HEK293T (cell line): Measurements from ENCODE around the gene SLC25A19.
"Not testable (repeated sequence)": the region's sequence is repeated elsewhere in the genome, so short reads cannot be mapped to it uniquely, and the experiment has no call there.

Source experiments
- CTCF ChIA-PET: fragments of 350-600 bp; formaldehyde crosslinking; extraction: SDS; loops from one replicate; lab custom pipeline; 2021; ENCODE audit warnings: antibody characterized with exemption, inconsistent platforms; lab: Yijun Ruan, JAX
- POLR2A ChIA-PET: fragments of 350-600 bp; formaldehyde crosslinking; extraction: SDS; loops from one replicate; lab custom pipeline; 2020; ENCODE audit warnings: antibody characterized with exemption, inconsistent platforms; lab: Yijun Ruan, JAX
- DNase-seq: peaks from one replicate; pipeline ENCODE4 v3.0.0; 2012; ENCODE audit warnings: mixed read lengths; ENCODE audit errors: extremely low spot score
- ARNT ChIP-seq: fragments of 450-650 bp; IDR thresholded peaks from 2 replicates; pipeline ENCODE4 v1.6.1; 2017; ENCODE audit warnings: mild to moderate bottlenecking
- BHLHE40 ChIP-seq: fragments of 450-650 bp; IDR thresholded peaks from 2 replicates; pipeline ENCODE4 v1.6.1; 2016; ENCODE audit warnings: mild to moderate bottlenecking, moderate library complexity, borderline replicate concordance
- CTBP1 ChIP-seq: fragments of 450-650 bp; IDR thresholded peaks from 2 replicates; pipeline ENCODE4 v1.6.1; 2016; ENCODE audit warnings: borderline replicate concordance
- ELF4 ChIP-seq: fragments of 450-650 bp; IDR thresholded peaks from 2 replicates; pipeline ENCODE4 v1.6.1; 2017; ENCODE audit warnings: antibody characterized with exemption
- FOXA1 ChIP-seq: fragments of 450-650 bp; IDR thresholded peaks from 2 replicates; pipeline ENCODE4 v1.6.1; 2016; ENCODE audit warnings: mild to moderate bottlenecking
- FOXK2 ChIP-seq: fragments of 450-650 bp; IDR thresholded peaks from 2 replicates; pipeline ENCODE4 v1.6.1; 2016; ENCODE audit warnings: mild to moderate bottlenecking
- FOXM1 ChIP-seq: fragments of 450-650 bp; IDR thresholded peaks from 2 replicates; pipeline ENCODE4 v1.6.1; 2017; ENCODE audit warnings: mild to moderate bottlenecking, borderline replicate concordance
- HDGF ChIP-seq: fragments of 450-650 bp; IDR thresholded peaks from 2 replicates; pipeline ENCODE4 v1.6.1; 2017; ENCODE audit warnings: antibody characterized with exemption, borderline replicate concordance
- L3MBTL2 ChIP-seq: fragments of 450-650 bp; conservative IDR thresholded peaks from 2 replicates; pipeline ENCODE4 v1.6.1; 2016; ENCODE audit warnings: mild to moderate bottlenecking
- LEF1 ChIP-seq: fragments of 450-650 bp; IDR thresholded peaks from 2 replicates; pipeline ENCODE4 v1.6.1; 2017; ENCODE audit warnings: mild to moderate bottlenecking, borderline replicate concordance
- NFRKB ChIP-seq: fragments of 450-650 bp; IDR thresholded peaks from 2 replicates; pipeline ENCODE4 v1.6.1; 2016; ENCODE audit warnings: mild to moderate bottlenecking, moderate library complexity
- SP1 ChIP-seq: fragments of 450-650 bp; IDR thresholded peaks from 2 replicates; pipeline ENCODE4 v1.6.1; 2017
- SUZ12 ChIP-seq: fragments of 450-650 bp; IDR thresholded peaks from 2 replicates; pipeline ENCODE4 v1.6.1; 2016; ENCODE audit warnings: mild to moderate bottlenecking
- TARDBP ChIP-seq: fragments of 450-650 bp; IDR thresholded peaks from 2 replicates; pipeline ENCODE4 v1.6.1; 2016
- ZNF384 ChIP-seq: fragments of 450-650 bp; IDR thresholded peaks from 2 replicates; pipeline ENCODE4 v1.6.1; 2016
- TF ChIP-seq, protein P1 (sequence below): fragments of 450-650 bp; IDR thresholded peaks from 2 replicates; pipeline ENCODE4 v1.6.1; 2016

The SLC25A19 gene

GRCh38 chr17:75263055-75263454 lies 26.2 kb downstream of the SLC25A19 start:
- CTCF ChIA-PET = interaction anchor here (1.1 to 4.3 kb wide), 2 partner anchors 8 to 23 kb away, joined by 8 to 26 read pairs; partner anchors contain the start of gene MIF4GD
- TF ChIP-seq TARDBP (no peak), L3MBTL2 (no peak)
- POLR2A ChIA-PET = interaction anchor here (0.7 to 4.4 kb wide), 7 partner anchors 9 to 275 kb away, joined by 3 to 120 read pairs (median 6); partner anchors contain the start of genes CDR2L, MIF4GD, NUP85 and SLC25A19
- no peak for DNase-seq

DNA sequence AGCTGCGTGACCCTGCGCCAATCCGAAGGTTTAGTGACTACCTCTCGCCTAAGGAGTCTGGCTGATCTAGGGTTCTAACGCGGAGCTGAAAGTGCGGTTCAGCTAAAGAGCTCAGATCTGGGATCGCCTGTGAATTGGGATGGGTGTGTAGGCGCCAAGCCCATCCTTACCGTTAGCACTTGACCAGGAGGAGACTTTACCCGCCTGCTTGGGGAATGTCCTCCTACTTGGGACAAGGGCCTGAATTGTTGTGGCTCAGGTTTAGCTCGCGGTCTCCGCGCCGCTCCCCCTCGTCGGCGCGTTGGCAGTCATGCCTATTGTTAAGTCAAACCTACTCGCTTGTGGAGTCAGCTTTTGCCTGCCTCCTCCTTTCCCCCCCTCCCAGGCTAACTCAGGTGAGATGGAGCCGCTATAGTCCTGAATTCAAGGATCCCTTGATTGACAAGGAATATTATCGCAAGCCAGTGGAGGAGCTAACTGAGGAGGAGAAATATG lies 27.1 kb downstream of the SLC25A19 start:
- ChIA-PET CTCF (interaction anchor here (0.6 to 4.3 kb wide), 5 partner anchors 9 to 30 kb away, joined by 4 to 26 read pairs (median 8); partner anchors contain the start of gene MIF4GD), POLR2A (interaction anchor here (0.5 to 4.4 kb wide), 18 partner anchors 10 to 227 kb away, joined by 3 to 120 read pairs (median 6); partner anchors contain the start of genes GRB2, MIF4GD, NUP85 and SLC25A19)
- DNase-seq = peak; percentile 29
- TF ChIP-seq L3MBTL2 (no peak), FOXA1 (no peak), SUZ12 (no peak), ARNT (no peak), ELF4 (no peak), FOXM1 (no peak), TARDBP (no peak), FOXK2 (no peak), NFRKB (no peak), SP1 (no peak), LEF1 (no peak), HDGF (no peak), ZNF384 (no peak), CTBP1 (no peak), BHLHE40 (no peak)
- TF ChIP-seq, protein P1, sequence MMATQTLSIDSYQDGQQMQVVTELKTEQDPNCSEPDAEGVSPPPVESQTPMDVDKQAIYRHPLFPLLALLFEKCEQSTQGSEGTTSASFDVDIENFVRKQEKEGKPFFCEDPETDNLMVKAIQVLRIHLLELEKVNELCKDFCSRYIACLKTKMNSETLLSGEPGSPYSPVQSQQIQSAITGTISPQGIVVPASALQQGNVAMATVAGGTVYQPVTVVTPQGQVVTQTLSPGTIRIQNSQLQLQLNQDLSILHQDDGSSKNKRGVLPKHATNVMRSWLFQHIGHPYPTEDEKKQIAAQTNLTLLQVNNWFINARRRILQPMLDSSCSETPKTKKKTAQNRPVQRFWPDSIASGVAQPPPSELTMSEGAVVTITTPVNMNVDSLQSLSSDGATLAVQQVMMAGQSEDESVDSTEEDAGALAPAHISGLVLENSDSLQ = no peak

- no peak for TF ChIP-seq FOXK2
- TF ChIP-seq FOXM1 = 0 out of 2 replicates have a peak, but pooled peaks have one; percentile 35
- peak; percentile 55; the same call in 1 of the 2 replicates for TF ChIP-seq L3MBTL2
- TF ChIP-seq ELF4 = peak; percentile 69
- no peak for TF ChIP-seq LEF1
- ChIA-PET CTCF (interaction anchor here (0.7 to 4.3 kb wide), 4 partner anchors 9 to 150 kb away, joined by 4 to 26 read pairs (median 10); partner anchors contain the start of gene MIF4GD), POLR2A (interaction anchor here (0.8 to 4.4 kb wide), 16 partner anchors 11 to 226 kb away, joined by 3 to 120 read pairs (median 6); partner anchors contain the start of genes GRB2, MIF4GD, SLC25A19 and TMEM94)
- peak; percentile 96 for DNase-seq
These were observed 27.7 kb downstream of the SLC25A19 start, which contains the start of the genes GGA3 and MRPS7 for GRCh38 chr17:75261336-75262111. Gene GGA3, minus strand, starts transcription at chr17:75261606. Its CDS starts 19 bp downstream, at chr17:75261587. Gene MRPS7, plus strand, starts transcription at chr17:75261879. Its CDS starts 22 bp downstream, at chr17:75261901.

- ChIA-PET CTCF (interaction anchor here (0.7 to 4.3 kb wide), 3 partner anchors 10 to 151 kb away, joined by 4 to 26 read pairs (median 15); partner anchors contain the start of gene MIF4GD), POLR2A (interaction anchor here (0.6 to 4.4 kb wide), 13 partner anchors 11 to 196 kb away, joined by 3 to 120 read pairs (median 6); partner anchors contain the start of genes MIF4GD, SLC25A19 and TMEM94)
- DNase-seq = peak; percentile 28
- TF ChIP-seq HDGF (no peak), NFRKB (no peak), FOXK2 (no peak), ELF4 (no peak), TARDBP (no peak), ZNF384 (no peak)
These were observed 28.4 kb downstream of the SLC25A19 start for GRCh38 chr17:75260641-75261335.

DNA sequence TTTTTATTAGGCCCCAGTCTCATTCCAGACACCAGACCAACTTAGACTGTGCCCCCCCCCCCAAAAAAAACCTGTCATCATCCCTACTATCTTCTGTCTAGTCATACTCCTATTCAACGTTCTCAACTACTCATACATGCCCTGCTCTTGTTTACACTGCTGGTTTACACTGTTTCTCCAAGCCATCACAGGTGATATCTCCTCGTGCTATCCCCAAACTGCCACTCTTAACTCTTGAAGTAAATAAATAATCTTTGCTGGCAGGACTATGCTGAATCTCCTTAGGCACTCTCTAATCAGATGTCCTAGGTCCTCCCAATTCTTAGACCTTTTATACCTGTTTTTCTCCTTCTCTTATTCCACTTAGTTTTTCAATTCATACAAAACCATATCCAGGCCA lies 32.0 kb downstream of the SLC25A19 start:
- DNase-seq, POLR2A ChIA-PET, CTCF ChIA-PET: not testable (repeated sequence)

GRCh38 chr17:75255954-75256698 lies 33.1 kb downstream of the SLC25A19 start:
- CTCF ChIA-PET, DNase-seq, POLR2A ChIA-PET: not testable (repeated sequence)
